WTC11 (cell line): Measurements from ENCODE around the gene PRKD1. TPM values are rescaled to one million over a fixed set of nuclear protein-coding genes. Genes with fewer than 3 reads are reported as not detected.

Experiments
- ATAC-seq: fragments of 200-7000 bp; cut with Tn5 transposase; 2 replicates; pipeline ENCODE4 v1.10.0; 2021; ENCODE audit warnings: mild to moderate bottlenecking, moderate library complexity
- CTCF ChIA-PET: fragments of 300-600 bp; sonication (Branson Sonifier 250); formaldehyde crosslinking; loops from one replicate; lab custom pipeline; 2021; ENCODE audit warnings: antibody characterized with exemption; lab: Charles Lee
- POLR2A ChIA-PET: fragments of 350-600 bp; sonication (Branson Sonifier 250); formaldehyde crosslinking; loops from one replicate; lab custom pipeline; 2021; ENCODE audit warnings: antibody characterized with exemption; lab: Charles Lee
- DNase-seq: peaks from one replicate; pipeline ENCODE4 v3.0.0; 2021; ENCODE audit warnings: low spot score
- H3K27ac Mint-ChIP-seq: 2 replicates; pipeline ENCODE4 v1.8.0; 2021; ENCODE audit warnings: mixed read lengths
- H3K27me3 Mint-ChIP-seq: 2 replicates; pipeline ENCODE4 v1.8.0; 2021; ENCODE audit warnings: low read depth, mild to moderate bottlenecking, moderate library complexity, mixed read lengths
- H3K36me3 Mint-ChIP-seq: 2 replicates; pipeline ENCODE4 v1.8.0; 2021; ENCODE audit warnings: mixed read lengths
- H3K4me1 Mint-ChIP-seq: 2 replicates; pipeline ENCODE4 v1.8.0; 2022; ENCODE audit warnings: mixed read lengths
- H3K4me3 Mint-ChIP-seq: 2 replicates; pipeline ENCODE4 v1.8.0; 2021; ENCODE audit warnings: mild to moderate bottlenecking, moderate library complexity, mixed read lengths
- H3K9me3 Mint-ChIP-seq: 2 replicates; pipeline ENCODE4 v1.8.0; 2021; ENCODE audit warnings: mixed read lengths
- CBFB ChIP-seq: sonication (generic); formaldehyde crosslinking; IDR thresholded peaks from 2 replicates; pipeline ENCODE4 v1.8.1; 2022; ENCODE audit warnings: mild to moderate bottlenecking, low read depth, missing genetic modification reagents
- E2F1 ChIP-seq: sonication (generic); formaldehyde crosslinking; IDR thresholded peaks from 2 replicates; pipeline ENCODE4 v1.8.0; 2022; ENCODE audit warnings: mild to moderate bottlenecking, missing genetic modification reagents
- E2F5 ChIP-seq: sonication (generic); formaldehyde crosslinking; IDR thresholded peaks from 2 replicates; pipeline ENCODE4 v1.8.1; 2022; ENCODE audit warnings: mild to moderate bottlenecking, moderate library complexity, missing genetic modification reagents
- ELF4 ChIP-seq: sonication (generic); formaldehyde crosslinking; IDR thresholded peaks from 2 replicates; pipeline ENCODE4 v1.8.1; 2022; ENCODE audit warnings: low read depth, mild to moderate bottlenecking, moderate library complexity, missing genetic modification reagents
- EMX1 ChIP-seq: fragments of 250-450 bp; sonication (Bioruptor Pico); IDR thresholded peaks from 2 replicates; pipeline ENCODE4 v1.8.0; 2021; ENCODE audit warnings: mild to moderate bottlenecking
- ETV6 ChIP-seq: sonication (generic); formaldehyde crosslinking; IDR thresholded peaks from 2 replicates; pipeline ENCODE4 v1.8.1; 2022; ENCODE audit warnings: mild to moderate bottlenecking, missing genetic modification reagents
- FOXK1 ChIP-seq: sonication (generic); formaldehyde crosslinking; IDR thresholded peaks from 2 replicates; pipeline ENCODE4 v1.8.0; 2022; ENCODE audit warnings: mild to moderate bottlenecking, moderate library complexity, missing genetic modification reagents
- GABPB1 ChIP-seq: sonication (generic); formaldehyde crosslinking; IDR thresholded peaks from 2 replicates; pipeline ENCODE4 v1.8.1; 2023; ENCODE audit warnings: mild to moderate bottlenecking, missing genetic modification reagents
- JUN ChIP-seq: sonication (generic); formaldehyde crosslinking; IDR thresholded peaks from 2 replicates; pipeline ENCODE4 v1.8.0; 2023; ENCODE audit warnings: mild to moderate bottlenecking, missing genetic modification reagents
- KAT7 ChIP-seq: sonication (generic); formaldehyde crosslinking; IDR thresholded peaks from 2 replicates; pipeline ENCODE4 v1.8.1; 2023; ENCODE audit warnings: missing genetic modification reagents, mild to moderate bottlenecking, borderline replicate concordance
- MXD4 ChIP-seq: fragments of 250-450 bp; sonication (Bioruptor Pico); IDR thresholded peaks from 2 replicates; pipeline ENCODE4 v1.8.0; 2021; ENCODE audit warnings: mild to moderate bottlenecking, moderate library complexity, borderline replicate concordance
- NFE2L1 ChIP-seq: sonication (generic); formaldehyde crosslinking; IDR thresholded peaks from 2 replicates; pipeline ENCODE4 v1.8.1; 2023; ENCODE audit warnings: missing genetic modification reagents
- NR3C1 ChIP-seq: sonication (generic); formaldehyde crosslinking; conservative IDR thresholded peaks from 2 replicates; pipeline ENCODE4 v1.8.1; 2023; ENCODE audit warnings: low read depth, mild to moderate bottlenecking, missing genetic modification reagents
- PRDM15 ChIP-seq: sonication (generic); formaldehyde crosslinking; IDR thresholded peaks from 2 replicates; pipeline ENCODE4 v1.8.0; 2022; ENCODE audit warnings: missing genetic modification reagents
- PRRX2 ChIP-seq: fragments of 250-450 bp; sonication (Bioruptor Pico); IDR thresholded peaks from 2 replicates; pipeline ENCODE4 v1.8.0; 2021; ENCODE audit warnings: mild to moderate bottlenecking
- SP1 ChIP-seq: sonication (generic); formaldehyde crosslinking; conservative IDR thresholded peaks from 2 replicates; pipeline ENCODE4 v1.8.1; 2022; ENCODE audit warnings: missing genetic modification reagents
- TCF7 ChIP-seq: sonication (generic); formaldehyde crosslinking; IDR thresholded peaks from 2 replicates; pipeline ENCODE4 v1.8.0; 2022; ENCODE audit warnings: mild to moderate bottlenecking, low read depth, missing genetic modification reagents, moderate library complexity
- USF1 ChIP-seq: sonication (generic); formaldehyde crosslinking; IDR thresholded peaks from 2 replicates; pipeline ENCODE4 v1.8.0; 2022; ENCODE audit warnings: mild to moderate bottlenecking, missing genetic modification reagents
- ZBTB43 ChIP-seq: sonication (generic); formaldehyde crosslinking; IDR thresholded peaks from 2 replicates; pipeline ENCODE4 v1.8.1; 2023; ENCODE audit warnings: mild to moderate bottlenecking, missing genetic modification reagents
- total RNA-seq: library from RNA; stranded (reverse); gene quantifications from 3 replicates; pipeline ENCODE4 v1.2.3, GENCODE V29; 2021
- TF ChIP-seq, protein P1 (sequence below): sonication (generic); formaldehyde crosslinking; IDR thresholded peaks from 2 replicates; pipeline ENCODE4 v1.8.1; 2022; ENCODE audit warnings: mild to moderate bottlenecking, missing genetic modification reagents, moderate library complexity, borderline replicate concordance
- TF ChIP-seq, protein P2 (sequence below): fragments of 250-450 bp; sonication (Bioruptor Pico); IDR thresholded peaks from 2 replicates; pipeline ENCODE4 v1.8.0; 2021; ENCODE audit warnings: mild to moderate bottlenecking
- TF ChIP-seq, protein P3 (sequence below): fragments of 250-450 bp; sonication (Bioruptor Pico); conservative IDR thresholded peaks from 2 replicates; pipeline ENCODE4 v1.9.0; 2021; ENCODE audit warnings: mild to moderate bottlenecking

PRKD1 gene
- total RNA-seq, 1 experiment from 2014 or later, result 7.6 TPM

GRCh38 chr14:29953501-29953900, 25.9 kb upstream of the PRKD1 start:
- Mint-ChIP-seq H3K9me3 (peaks cover 8% of the 10 kb centered on the region), H3K4me3 (no peak overlapping the region), H3K36me3 (no peaks in the 10 kb centered on the region)
- TF ChIP-seq JUN (CRISPR knock-in tag), result no peak
- TF ChIP-seq KAT7 (CRISPR knock-in tag), result no peak
- TF ChIP-seq NFE2L1 (CRISPR knock-in tag), result no peak
- TF ChIP-seq MXD4 (CRISPR knock-in tag), result no peak
- no peak for TF ChIP-seq NR3C1 (CRISPR knock-in tag)
- TF ChIP-seq PRDM15 (CRISPR knock-in tag), result no peak
- TF ChIP-seq EMX1, result no peak
- TF ChIP-seq, protein P1, sequence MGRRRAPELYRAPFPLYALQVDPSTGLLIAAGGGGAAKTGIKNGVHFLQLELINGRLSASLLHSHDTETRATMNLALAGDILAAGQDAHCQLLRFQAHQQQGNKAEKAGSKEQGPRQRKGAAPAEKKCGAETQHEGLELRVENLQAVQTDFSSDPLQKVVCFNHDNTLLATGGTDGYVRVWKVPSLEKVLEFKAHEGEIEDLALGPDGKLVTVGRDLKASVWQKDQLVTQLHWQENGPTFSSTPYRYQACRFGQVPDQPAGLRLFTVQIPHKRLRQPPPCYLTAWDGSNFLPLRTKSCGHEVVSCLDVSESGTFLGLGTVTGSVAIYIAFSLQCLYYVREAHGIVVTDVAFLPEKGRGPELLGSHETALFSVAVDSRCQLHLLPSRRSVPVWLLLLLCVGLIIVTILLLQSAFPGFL (CRISPR knock-in tag), result no peak
- TF ChIP-seq, protein P2, sequence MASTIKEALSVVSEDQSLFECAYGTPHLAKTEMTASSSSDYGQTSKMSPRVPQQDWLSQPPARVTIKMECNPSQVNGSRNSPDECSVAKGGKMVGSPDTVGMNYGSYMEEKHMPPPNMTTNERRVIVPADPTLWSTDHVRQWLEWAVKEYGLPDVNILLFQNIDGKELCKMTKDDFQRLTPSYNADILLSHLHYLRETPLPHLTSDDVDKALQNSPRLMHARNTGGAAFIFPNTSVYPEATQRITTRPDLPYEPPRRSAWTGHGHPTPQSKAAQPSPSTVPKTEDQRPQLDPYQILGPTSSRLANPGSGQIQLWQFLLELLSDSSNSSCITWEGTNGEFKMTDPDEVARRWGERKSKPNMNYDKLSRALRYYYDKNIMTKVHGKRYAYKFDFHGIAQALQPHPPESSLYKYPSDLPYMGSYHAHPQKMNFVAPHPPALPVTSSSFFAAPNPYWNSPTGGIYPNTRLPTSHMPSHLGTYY (CRISPR knock-in tag), result no peak
- TF ChIP-seq, protein P3, sequence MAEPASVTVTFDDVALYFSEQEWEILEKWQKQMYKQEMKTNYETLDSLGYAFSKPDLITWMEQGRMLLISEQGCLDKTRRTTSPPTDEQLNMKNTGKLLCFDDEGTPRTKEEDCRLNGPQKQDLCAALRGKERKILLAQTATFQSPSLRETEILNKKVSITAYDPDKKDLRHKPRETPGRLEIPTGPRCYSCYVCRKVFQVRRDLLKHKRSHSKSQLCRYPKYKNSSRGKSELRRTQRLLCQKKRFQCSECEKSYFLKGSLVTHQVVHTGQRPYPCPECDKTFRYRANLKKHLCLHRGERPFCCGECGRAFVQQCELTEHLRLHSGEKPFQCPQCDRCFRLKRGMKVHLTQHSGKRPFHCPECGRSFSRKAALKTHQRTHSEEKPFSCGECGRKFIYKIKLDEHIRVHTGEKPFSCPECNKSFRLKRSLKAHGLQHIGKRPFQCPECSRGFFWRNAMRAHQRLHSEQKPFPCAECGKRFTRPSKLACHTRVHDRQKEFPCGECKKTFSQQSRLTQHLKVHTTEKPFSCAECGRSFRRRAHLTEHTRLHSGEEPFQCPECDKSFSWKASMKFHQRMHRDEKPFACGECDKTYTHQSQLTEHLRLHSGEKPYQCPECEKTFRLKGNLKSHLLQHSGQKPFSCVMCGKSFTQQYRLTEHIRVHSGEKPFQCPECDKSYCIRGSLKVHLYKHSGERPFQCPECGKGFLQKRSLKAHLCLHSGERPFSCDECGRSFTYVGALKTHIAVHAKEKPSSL (CRISPR knock-in tag), result no peak
- no peak for TF ChIP-seq ZBTB43 (CRISPR knock-in tag)
- TF ChIP-seq, all 79 proteins: peak for 0
- ChIA-PET POLR2A (interaction anchor here (0.6 kb wide), 1 partner anchor 14 kb away, joined by 3 read pairs; no protein-coding TSS in a partner anchor), CTCF (interaction anchor here (0.7 kb wide), 1 partner anchor 12 kb away, joined by 3 read pairs; no protein-coding TSS in a partner anchor)
- no peak overlapping the region for H3K27ac Mint-ChIP-seq
- no peaks in the 10 kb centered on the region for H3K4me1 Mint-ChIP-seq
- H3K27me3 Mint-ChIP-seq, result peaks cover 6% of the 10 kb centered on the region
- DNase-seq (no peak), ATAC-seq (no peak)

- no peak for DNase-seq
- Mint-ChIP-seq H3K27ac (no peak overlapping the region), H3K4me1 (peaks cover 22% of the 10 kb centered on the region), H3K27me3 (peaks cover 56% of the 10 kb centered on the region), H3K36me3 (peaks cover 14% of the 10 kb centered on the region), H3K9me3 (peaks cover 26% of the 10 kb centered on the region), H3K4me3 (no peak overlapping the region)
- ChIA-PET CTCF (no interaction called here), POLR2A (no interaction called here)
- no peak for ATAC-seq
- TF ChIP-seq CBFB (CRISPR knock-in tag) (no peak), USF1 (CRISPR knock-in tag) (no peak), ELF4 (CRISPR knock-in tag) (no peak), GABPB1 (CRISPR knock-in tag) (no peak), E2F5 (CRISPR knock-in tag) (no peak), TCF7 (CRISPR knock-in tag) (no peak), ETV6 (CRISPR knock-in tag) (no peak), FOXK1 (CRISPR knock-in tag) (no peak), E2F1 (CRISPR knock-in tag) (no peak), PRRX2 (CRISPR knock-in tag) (no peak), SP1 (CRISPR knock-in tag) (no peak)
- TF ChIP-seq, protein P1 (CRISPR knock-in tag), result no peak
Measured at GRCh38 chr14:29944091-29944490, 16.4 kb upstream of the PRKD1 start.
